GM10248 (cell line): ENCODE measurements around the gene SH3RF3.

Experiments
- CTCF ChIA-PET: fragments of 300-600 bp; sonication (Branson Sonifier 250); formaldehyde crosslinking; extraction: SDS; loops from one replicate; lab custom pipeline; 2021; ENCODE audit warnings: antibody characterized with exemption; lab: Yijun Ruan, JAX
- POLR2A ChIA-PET: fragments of 350-650 bp; sonication (Branson Sonifier 250); formaldehyde crosslinking; extraction: SDS; loops from one replicate; lab custom pipeline; 2020; ENCODE audit warnings: antibody characterized with exemption; lab: Yijun Ruan, JAX
- DNase-seq: peaks from one replicate; pipeline ENCODE4 v3.0.0; 2012; ENCODE audit errors: extremely low spot score
- CTCF ChIP-seq: IDR thresholded peaks from 2 replicates; pipeline ENCODE4 v1.5.1; 2012; ENCODE audit warnings: mild to moderate bottlenecking, low read depth; ENCODE audit errors: extremely low read depth, missing control alignments, control extremely low read depth

SH3RF3 gene

GRCh38 chr2:109356324-109357035, 227.5 kb downstream of the SH3RF3 start:
- POLR2A ChIA-PET: no interaction called here
- DNase-seq: no peak
- CTCF ChIA-PET: no interaction called here

GRCh38 chr2:109364217-109364616, 235.2 kb downstream of the SH3RF3 start:
- ChIA-PET CTCF (interaction anchor here (1.4 kb wide), 1 partner anchor 13 kb away, joined by 3 read pairs; no protein-coding TSS in a partner anchor), POLR2A (no interaction called here)
- TF ChIP-seq CTCF: no peak
- no peak for DNase-seq

More at GRCh38 chr2:109356324-109357035, 227.5 kb downstream of the SH3RF3 start:
- no peak for TF ChIP-seq CTCF

GRCh38 chr2:109365131-109365530, 236.1 kb downstream of the SH3RF3 start:
- CTCF ChIA-PET: interaction anchor here (1.4 kb wide), 1 partner anchor 12 kb away, joined by 3 read pairs; no protein-coding TSS in a partner anchor
- no peak for DNase-seq
- POLR2A ChIA-PET: no interaction called here
- TF ChIP-seq CTCF: no peak

- ChIA-PET CTCF (no interaction called here), POLR2A (no interaction called here)
- no peak for TF ChIP-seq CTCF
- no peak for DNase-seq
Observed at GRCh38 chr2:109367683-109368082, 238.7 kb downstream of the SH3RF3 start.

- POLR2A ChIA-PET: no interaction called here
- CTCF ChIA-PET: no interaction called here
- DNase-seq: no peak
- TF ChIP-seq CTCF: no peak
Observed at GRCh38 chr2:109368798-109369197, 239.8 kb downstream of the SH3RF3 start.

GRCh38 chr2:109369671-109370191, 240.7 kb downstream of the SH3RF3 start:
- DNase-seq: no peak
- POLR2A ChIA-PET: no interaction called here
- TF ChIP-seq CTCF: no peak
- CTCF ChIA-PET: no interaction called here
